ENCODE data around the gene NMB. TPM values are rescaled to one million over a fixed set of nuclear protein-coding genes. Genes with fewer than 3 reads are reported as not detected.

The NMB gene, protein sequence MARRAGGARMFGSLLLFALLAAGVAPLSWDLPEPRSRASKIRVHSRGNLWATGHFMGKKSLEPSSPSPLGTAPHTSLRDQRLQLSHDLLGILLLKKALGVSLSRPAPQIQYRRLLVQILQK
- total RNA-seq = 5.9 and 10.1 TPM in 2 replicates

DNA sequence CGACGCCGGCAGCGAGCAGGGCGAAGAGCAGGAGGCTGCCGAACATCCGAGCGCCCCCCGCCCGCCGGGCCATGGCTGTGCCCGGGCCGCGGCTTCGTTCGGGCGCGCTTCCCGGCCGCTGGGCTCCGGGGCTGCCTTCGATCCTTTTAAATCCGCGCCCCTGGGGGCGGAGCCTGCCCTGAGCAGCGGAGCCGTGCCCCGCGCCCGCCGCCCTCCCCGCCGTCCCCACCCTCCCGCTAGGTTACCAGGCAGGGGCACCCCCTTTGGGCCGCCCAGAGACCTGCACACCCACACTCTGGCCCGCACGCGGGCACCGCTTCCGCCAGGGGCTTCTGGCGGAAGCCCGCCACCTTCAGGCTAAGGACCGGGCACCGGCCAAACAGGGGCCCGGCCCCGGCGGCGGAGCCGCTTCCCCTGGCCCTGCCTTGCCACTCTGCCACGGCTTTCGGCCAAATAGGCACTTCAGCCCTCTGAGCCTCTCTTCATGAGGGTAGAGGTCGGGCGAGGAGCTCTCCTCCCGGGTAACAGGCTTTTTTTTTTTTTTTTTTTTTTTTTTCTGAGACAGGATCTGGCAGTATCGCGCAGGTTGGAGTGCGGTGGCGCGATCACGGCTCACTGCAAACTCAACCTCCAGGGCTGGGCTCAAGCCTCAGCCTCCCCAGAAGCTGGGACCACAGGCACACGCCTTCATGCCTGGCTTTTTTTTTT lies at the start of gene NMB:
TSS of gene NMB (minus strand) at position 120 of the 708 bp plus-strand sequence. CDS start at position 73, 47 bp downstream.

DNA sequence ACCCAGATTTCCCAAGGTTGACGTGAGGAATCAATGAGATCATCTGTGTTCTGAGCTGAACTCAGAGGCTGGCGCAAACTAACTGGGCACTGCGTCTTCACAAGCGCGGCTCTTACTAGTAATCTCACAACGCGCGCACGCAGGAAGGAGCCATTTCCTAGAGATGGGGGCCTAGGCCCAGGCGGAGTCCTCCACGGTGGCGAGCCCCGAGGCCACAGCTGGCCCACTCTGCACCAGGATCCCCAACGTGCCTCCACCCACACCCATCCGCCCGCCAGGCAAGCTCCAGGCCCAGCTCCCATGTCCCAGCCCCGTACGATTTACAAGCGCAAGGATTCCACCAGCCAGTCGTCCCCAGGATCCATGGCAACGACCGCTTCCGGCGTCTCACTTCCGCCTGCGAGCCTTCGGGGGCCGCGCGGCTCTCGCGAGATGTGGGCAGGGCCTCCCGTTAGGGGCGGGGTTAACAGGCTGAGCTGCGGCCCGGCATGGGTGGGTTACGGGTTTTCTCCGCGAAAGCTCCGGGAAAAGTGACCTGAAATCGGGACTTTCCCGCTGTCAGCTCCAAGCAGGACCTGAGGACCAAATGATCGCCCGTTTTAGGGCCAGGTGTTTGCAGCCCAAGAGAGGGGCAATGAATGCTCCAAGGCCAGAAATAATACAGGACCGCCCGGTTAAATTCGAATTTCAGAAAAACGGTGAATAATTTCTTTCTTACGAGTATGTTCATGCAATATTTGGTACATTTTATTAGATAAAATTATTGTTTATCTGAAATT lies 3.9 kb downstream of the NMB start, which contains the start of gene WDR73:
TSS of gene WDR73 (minus strand) at position 374 of the 779 bp plus-strand sequence. CDS start at position 365, 9 bp downstream.

Other genes starting within 250 kb of the NMB start
- 4.4 and 8.3 TPM in 2 replicates for gene ZSCAN2, start 57.2 kb downstream of the NMB start, total RNA-seq
- gene WDR73, start 3.9 kb downstream of the NMB start, total RNA-seq = 8.7 and 11.6 TPM in 2 replicates
- gene SEC11A, start 57.9 kb upstream of the NMB start, total RNA-seq = 145 and 161 TPM in 2 replicates
- 11.8 and 13.0 TPM in 2 replicates for gene ZNF592, start 90.4 kb upstream of the NMB start, total RNA-seq
- gene ALPK3, start 159.2 kb upstream of the NMB start, total RNA-seq = 0.39 and 0.81 TPM in 2 replicates
- gene SLC28A1, start 226.5 kb upstream of the NMB start, total RNA-seq = not detected in 2 replicates